OCI-LY3 (cell line): Measurements from ENCODE around the gene ANKRD13D.

Experiments used
- CTCF ChIP-seq: fragments of 200-600, 300-600 bp; sonication (generic); IDR thresholded peaks from 2 replicates; pipeline ENCODE4 v1.5.1; 2014; ENCODE audit warnings: antibody characterized with exemption, low read length, low read depth
- EZH2phosphoT487 ChIP-seq: fragments of 200-600 bp; shearing (Covaris generic); IDR thresholded peaks from 2 replicates; pipeline ENCODE4 v1.6.1; 2018; ENCODE audit warnings: antibody characterized with exemption, mixed run types, low read depth

- TF ChIP-seq CTCF, result no peak
- no peak for TF ChIP-seq EZH2phosphoT487
Measured at GRCh38 chr11:67309661-67310061, 20.6 kb downstream of the ANKRD13D start.
